OCI-M1 (cell line): ENCODE data around the gene LAMTOR1.

Experiments used
- DNase-seq: peaks from one replicate; lab custom pipeline; 2025; lab: John Stamatoyannopoulos, UW

The LAMTOR1 gene

DNA sequence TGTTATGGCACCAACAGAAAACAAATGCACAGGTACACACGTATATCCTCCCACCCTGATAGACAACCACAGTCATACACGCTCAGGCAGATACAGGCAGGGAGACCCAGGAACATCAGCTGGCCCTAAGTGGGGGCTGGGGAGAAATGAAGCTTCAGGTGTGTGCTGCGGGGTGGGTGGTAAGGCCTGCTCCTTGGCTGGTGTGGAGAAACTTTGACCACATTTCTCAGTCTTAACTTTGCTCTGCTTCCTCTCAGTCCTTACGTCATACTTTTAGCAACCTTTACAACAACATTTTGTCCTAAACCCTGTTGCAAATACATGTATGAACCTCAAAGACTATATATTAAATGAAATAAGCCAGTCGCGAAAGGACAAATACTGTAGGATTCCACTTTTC, 16.1 kb upstream of the LAMTOR1 start:
- no peak for DNase-seq

DNA sequence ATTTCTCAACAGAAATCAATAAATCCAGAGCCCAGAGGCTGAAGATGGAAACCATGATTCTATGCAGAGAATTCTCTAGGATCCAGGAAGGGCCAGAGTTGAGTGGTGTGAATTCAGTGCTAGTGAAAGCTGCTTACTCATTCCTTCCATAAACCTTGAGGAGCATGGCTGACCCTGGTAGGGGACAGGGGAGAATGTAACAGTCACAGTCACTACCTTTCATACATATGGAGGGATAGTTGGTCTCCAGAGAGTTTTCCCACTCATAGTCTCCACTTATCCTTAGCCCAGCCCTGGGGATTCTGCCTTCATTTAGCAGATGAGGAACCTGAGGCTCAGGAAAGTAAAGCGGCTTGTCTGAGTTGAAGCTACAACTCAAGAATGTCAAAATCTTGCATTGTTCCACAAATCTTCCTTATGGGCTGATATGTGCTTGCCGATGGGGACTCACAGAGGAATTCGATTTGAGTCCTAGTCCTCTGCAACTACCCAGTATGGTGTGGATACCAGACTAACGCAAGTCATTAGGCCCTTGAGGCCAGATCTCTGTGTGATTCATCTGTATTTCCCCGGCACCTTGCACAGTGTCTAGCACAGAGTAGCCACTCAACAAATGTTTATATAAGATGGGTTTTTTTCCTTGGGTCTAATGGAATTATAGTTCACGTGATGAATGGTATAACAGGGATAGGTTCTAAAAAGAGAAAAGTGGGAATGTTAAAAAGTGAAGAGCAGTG, 13.1 kb upstream of the LAMTOR1 start:
- no peak for DNase-seq

DNA sequence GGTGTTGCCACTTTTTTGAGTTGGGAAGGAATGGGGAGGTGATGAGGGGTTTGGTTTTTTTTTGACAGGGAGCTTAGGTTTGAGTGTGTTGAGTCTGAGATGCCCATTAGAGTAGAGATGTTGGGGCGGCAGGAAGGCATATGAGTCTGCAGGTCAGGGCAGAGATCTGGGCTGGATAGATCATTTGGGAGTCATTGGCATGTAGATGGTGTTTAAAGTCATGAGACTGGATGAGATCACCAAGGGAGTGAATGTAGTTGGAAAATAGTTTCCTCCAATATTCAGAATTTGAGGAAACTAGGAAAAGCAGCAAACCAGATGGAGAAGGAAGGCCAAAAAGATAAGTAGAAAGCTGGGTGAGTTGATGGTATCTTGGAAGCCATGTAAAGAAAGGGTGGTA, 11.5 kb upstream of the LAMTOR1 start:
- DNase-seq: no peak

DNA sequence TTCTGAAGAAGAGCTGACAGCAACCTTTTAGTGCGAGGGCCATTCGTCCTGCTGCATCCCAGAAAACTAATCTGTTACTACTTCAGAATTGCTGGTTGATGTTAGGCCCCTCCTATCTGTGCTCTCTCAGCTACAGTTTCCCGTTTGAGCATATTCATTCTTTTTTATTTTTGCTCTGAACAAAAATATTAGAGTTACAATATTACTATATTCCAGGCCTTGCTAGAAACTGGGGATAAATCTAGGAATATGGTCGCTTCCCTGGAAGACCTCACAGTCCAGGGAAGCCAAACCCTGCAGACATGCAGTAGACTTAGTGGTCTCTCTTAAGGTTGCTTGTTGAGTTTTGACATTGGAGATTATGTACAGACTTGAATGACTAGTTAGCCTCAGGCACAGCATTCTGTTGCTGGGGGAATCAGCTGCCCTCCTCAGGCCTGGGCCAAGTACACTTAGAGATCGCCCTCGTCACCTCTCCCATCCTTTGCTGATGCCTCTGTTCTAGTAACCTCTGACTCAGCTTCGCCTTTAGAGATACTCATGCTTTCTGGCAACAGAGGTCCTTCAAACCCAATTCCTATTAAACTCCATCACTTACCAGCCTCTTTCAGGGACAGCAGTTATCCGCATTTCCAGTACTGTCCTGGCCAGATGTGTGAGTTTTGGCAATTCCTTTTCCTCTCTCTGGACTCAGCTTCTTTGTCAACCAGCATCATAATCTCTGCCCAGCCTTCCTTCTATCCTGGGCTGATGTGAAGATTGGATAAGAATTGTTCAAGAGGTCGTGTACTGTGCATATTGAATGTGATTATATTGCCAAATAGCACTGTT, 10.1 kb upstream of the LAMTOR1 start:
- peak; percentile 85 for DNase-seq

DNA sequence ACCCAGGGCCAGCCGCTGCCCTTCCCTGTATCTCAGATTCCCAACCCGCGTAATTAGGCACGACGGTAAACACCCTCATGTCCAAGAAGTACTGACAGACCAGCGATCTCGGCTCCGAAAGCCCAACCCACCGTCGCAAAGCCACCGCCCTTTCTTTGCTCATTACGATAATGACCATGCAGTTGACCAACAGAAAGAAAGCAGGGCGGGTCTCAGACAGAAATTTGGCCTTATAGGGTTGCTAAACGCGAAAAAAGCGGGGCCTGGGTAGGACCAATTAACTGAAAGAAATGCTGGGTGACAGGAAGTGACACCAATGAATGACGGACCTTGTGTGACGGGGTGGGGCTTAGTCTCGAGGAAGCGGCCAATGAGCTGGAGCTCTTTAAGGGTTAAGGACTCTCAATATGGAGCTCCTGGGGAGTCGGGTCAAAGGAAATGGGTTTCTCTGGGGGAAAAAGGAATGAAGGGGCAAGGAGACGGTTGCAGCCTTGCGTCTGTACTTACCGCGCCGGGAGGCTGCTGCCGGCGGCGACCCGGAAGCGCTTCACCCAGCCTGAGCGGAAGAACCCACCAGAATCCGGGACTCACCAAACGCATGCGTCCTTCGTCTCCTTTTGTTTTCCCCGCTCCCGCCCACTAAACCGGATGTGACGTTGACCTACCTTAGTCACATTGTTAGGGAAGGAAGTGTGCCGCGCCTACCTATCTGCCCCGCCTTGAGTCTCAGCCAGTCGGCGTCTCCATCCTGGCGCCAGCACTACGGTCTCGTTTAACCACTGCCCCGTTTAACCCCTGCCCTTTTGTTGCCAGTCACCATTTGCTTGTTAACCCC, 9.3 kb upstream of the LAMTOR1 start, which contains the start of gene ANAPC15:
Gene ANAPC15, minus strand, starts transcription at position 553 of the 835 bp plus-strand sequence. CDS start 1,419 bp downstream, outside the sequence.
- DNase-seq: peak; percentile 100

DNA sequence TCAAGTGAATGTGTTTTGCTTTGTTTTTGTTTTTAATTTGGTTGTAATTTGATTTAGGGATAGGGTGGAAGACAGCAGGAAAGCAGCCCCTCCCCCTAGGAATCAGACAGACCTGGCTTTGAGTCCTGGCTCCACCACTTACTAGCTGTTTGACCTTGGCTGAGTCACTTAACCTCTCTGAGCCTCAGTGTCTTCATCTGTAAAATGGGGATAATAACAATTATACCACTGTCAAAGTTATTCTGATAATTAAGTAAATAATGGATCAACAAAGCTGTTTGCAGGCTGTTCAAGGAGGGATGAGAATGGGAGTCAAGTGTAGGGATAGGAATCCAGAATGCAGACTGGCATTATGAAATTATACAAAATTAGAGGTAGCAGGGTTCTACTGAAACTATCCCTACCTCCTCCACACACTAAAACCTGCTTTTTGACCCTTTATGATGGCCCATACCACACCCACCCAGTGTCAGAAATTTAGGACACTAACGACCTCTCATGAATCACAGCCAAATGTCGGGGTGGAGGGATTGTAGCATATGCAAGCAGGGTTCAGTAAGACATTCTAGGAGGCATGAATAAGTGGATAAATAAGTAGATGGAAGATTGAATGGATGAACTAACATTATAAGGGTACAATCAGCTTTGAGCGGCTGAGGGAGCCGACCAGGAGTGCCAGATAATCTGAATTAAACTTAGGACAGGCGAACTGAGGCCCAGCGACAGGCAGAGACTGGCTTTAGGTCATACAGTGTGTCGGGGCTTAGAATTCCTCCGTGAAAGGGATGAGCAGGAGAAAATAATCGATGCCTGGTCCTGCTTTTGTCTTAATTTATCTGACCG, 8.4 kb upstream of the LAMTOR1 start:
- no peak for DNase-seq

DNA sequence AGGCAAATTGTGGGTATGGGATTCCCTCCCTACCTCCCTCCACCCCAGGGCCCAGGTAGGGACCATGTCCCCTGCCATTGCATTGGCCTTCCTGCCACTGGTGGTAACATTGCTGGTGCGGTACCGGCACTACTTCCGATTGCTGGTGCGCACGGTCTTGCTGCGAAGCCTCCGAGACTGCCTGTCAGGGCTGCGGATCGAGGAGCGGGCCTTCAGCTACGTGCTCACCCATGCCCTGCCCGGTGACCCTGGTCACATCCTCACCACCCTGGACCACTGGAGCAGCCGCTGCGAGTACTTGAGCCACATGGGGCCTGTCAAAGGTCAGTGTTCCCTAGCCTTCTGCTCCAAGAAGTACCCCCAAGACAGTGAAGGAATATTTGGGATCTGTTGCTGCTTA, 2.8 kb upstream of the LAMTOR1 start, which contains the start of gene TOMT:
Gene TOMT, plus strand, starts transcription at position 37 of the 400 bp plus-strand sequence. Its CDS starts 28 bp downstream, at position 65.
- no peak for DNase-seq

DNA sequence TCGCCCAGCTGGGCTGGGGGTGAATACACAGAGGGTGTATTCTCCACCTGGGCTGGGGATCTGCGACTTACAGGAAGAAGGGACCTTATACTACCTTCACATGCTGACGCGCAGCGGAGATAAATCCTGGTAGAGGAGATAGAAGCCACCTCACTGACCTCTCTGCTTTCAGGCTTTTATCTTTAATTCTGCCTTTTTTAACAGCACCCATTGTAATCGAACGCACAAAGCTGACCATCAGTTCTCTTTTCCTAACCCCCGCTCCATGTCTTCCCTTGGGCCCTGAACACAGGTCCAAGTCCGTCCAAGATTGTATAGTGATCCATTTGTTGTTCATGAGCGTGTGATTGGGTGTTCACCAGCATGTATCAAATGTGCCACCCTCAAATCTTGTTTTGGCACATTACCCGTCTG, 664 bp upstream of the LAMTOR1 start:
- no peak for DNase-seq

DNA sequence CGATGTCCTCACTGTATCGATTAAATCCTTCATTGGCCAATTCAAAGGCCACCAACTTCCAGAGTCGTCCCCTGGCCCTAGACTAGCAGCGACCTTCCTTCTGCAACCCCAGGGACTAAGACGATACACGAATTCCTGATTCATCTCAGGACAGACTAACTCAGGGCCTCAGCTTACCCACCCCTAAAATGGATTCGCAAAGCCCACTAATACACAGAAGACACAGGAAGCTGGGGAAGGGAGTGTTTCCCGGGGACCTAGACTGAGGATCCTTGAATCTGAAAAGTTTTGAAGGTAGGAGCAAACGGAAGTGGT, 509 bp downstream of the LAMTOR1 start:
- no peak for DNase-seq

DNA sequence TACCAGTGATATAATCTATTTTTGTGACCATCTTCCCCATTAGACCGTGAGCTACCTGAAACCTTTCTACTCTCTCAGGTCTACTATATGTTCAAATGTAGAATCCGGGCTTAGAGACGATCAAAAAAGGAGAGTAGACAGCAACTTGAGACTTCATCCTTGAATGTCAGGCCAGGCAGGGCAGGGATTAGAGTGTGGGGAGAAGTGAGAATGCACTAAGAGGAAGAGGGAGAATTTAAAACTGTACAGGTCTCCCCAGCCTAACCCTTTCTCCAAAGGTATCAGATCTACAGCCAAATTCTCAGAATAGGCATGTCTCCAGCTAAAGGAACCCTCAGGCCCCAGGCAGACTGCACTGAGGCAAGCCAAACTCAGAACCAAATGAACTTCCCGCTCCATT, 935 bp downstream of the LAMTOR1 start:
- peak; percentile 78 for DNase-seq

DNA sequence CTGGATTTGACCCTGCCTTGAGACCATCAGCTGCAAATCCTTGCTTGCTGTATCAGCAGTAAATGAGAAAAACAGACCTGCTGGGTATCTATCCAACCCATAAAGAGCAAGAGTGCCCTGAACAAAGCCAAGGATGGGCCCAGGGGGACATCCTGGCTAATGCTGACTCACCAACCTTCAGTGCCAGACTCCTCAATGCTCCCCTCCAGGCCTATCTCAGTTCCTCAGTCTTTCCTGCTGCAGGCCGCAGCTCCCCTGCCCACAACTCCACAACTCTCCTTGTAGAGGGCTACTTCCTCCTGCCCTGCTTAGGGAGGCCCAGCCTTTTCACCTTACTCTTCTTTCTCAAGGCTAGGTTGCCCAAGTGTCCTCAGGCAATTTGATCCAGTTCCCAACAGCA, 2.6 kb downstream of the LAMTOR1 start:
- DNase-seq: peak; percentile 95

DNA sequence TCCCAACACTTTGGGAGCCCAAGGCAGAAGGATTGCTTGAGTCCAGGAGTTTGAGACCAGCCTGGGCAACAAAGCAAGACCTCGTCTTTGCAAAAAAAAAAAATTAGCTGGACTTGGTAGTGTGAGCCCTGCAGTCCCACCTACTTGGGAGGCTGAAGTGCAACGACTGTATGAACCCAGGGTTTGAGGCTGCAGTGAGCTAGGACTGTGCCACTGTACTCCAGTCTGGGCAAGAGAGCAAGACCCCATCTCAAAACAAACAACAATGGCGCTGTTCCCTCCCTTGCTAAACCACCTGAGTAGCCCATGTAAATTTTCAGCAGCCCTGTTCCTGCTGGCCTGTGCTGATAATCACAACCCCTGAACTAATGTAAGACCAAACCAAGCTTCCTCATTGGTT, 3.1 kb downstream of the LAMTOR1 start:
- DNase-seq: no peak

DNA sequence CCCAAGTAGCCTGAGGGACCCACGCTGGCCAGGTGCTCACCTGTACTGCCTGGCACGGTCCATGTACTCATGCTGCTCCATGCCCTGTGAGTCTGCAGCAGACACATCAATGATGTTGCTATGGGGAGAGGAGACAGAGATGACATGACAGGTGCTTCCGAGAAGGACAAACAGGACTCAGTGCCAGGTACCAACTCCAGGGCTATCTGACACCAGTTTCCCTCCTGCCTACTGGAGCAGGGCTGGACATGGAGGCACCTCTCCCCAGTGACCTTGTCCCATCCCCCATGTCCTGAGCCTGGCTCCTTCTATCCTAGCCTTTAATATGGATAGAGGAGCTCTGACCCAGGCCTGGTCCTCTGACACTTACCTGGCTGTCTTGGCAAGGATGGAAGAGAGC, 4.4 kb downstream of the LAMTOR1 start:
- no peak for DNase-seq

DNA sequence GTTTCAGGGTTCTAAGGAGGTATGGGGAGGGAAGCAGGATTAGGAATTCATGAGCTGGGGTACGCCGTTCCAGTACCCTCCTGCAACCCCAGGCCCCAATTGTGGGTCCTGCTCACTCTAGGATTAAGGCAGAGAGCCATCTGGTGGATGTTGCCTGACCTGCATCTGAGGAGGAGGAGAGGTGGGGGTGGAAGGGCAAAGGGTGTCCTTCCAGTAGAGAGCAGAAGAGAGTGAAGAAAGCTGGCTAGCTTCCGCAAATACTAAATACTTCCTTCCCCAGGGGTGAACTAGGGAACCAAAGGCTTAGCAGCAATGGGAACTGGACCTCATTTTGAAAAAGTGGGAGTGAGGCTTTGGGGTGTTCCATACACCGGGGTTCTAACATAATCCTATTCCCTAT, 11.8 kb downstream of the LAMTOR1 start:
- DNase-seq: peak; percentile 99

DNA sequence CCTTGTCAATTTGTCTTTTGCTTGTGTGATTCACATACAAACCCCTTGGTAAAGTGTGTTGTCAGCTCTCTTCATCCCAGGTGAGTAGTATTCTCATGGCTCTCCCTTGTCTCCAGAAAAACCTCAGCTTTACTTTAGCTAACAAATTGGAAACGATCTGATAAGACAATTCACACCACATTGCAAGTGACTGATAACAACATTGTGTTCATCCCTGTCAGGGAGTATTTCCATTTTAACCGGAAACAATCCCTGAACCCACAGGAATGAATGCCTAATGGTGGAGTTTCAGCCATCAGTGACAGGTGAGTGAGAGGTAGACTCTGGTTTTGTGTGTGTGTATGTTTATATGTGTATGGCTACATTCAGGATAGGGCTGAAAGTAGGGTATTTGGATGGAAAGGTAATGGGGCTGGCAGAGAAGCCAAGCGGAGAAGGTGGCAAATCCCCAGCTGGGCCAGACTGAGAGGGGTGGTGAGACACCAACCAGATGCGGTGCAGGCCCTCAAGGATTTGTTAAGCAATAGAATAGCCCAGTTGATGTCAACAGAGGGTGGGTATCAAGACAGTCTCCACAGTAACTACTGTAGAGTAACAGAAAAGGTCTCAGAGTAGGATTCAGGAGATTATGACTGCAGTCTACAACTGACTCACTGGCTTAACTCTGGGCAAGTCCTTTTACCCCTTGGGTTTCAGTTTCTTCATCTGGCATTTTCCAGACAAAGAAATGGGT, 14.9 kb downstream of the LAMTOR1 start:
- no peak for DNase-seq

DNA sequence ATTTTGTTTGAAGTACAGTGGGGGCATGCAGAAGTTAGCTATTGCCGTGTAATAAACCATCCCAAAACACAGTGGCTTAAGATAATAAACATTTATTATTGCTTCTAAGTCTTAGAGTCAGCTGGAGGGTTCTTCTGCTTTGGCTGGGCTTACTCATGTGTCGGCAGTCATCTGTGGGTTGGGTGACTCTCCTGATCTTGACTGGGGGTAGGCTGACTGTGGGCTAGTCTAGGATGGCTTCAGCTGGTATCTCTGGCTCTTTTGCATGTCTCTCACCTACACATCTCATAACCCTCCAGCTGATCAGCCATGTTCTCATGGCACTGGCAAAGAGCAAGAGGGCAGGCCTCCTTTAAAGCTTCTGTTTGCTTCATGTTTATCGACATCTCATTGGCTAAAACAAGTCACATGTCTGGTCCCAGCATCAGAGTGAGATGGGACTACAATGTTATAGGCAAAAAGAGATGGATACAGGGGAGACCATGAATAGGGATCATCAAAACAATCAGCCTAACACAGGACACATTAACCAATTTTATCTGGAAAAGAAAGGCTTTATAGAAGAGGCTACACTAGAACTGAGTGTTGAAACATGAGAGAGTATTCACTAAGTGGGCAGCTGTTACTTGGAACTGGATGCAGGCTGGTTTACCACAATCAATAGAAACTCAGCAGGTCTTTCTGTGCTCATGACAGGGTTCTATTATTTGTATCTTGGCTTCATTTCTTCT, 17.3 kb downstream of the LAMTOR1 start:
- no peak for DNase-seq

DNA sequence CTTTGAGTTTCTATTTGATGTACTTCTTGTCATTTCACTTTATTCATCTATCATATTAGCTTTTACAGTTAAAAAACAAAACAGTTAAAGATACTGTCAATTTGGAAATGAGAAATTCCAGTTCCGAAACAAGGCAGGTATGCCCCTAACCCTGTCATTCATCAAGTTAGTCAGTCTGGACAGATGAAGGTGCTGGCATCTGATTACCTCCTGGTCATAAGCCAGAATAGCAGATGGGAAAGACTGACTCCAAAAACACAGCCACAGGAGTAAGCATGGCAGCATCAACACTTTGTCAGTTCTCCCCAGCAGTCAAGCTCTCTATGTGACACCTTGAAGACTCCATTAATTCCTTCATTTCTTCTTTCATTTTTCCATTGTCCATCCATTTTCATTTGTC, 18.1 kb downstream of the LAMTOR1 start:
- no peak for DNase-seq

DNA sequence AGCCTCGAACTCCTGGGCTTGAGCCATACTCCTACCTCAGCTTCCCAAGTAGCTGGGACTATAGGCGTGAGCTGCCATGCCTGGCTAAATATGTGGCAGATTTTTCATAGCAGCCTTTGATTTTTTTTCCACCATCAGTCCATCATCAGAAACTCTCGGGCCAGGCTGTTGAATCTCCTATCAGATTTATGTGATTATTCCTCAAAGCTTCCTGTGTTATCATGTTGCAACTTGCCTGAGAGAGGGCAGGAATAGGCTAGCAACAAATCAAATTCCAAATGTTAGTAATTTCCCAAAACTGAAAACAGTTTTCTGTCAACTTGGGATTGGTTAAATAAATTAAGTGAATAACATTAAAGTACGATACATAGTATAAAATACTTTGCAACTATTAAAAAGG, 19.0 kb downstream of the LAMTOR1 start:
- no peak for DNase-seq

DNA sequence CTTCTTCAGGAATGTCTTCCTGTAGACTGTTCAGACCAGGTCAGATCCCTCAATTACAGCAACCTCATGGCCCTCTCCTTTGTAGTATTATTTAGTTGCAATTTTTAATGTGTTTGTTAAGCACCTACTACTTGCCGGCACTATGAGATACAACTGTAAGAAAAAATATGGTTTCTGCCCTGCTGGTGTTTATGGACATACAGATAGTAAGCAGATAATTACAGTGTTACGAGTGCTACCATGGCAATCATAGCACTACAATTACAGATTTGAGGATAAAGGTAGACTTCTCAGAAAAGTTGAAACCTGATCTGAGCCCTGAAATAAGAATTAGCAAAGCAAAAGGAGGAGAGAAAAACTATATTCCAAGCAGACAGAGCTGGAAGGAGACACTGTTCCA, 19.7 kb downstream of the LAMTOR1 start:
- DNase-seq: no peak

DNA sequence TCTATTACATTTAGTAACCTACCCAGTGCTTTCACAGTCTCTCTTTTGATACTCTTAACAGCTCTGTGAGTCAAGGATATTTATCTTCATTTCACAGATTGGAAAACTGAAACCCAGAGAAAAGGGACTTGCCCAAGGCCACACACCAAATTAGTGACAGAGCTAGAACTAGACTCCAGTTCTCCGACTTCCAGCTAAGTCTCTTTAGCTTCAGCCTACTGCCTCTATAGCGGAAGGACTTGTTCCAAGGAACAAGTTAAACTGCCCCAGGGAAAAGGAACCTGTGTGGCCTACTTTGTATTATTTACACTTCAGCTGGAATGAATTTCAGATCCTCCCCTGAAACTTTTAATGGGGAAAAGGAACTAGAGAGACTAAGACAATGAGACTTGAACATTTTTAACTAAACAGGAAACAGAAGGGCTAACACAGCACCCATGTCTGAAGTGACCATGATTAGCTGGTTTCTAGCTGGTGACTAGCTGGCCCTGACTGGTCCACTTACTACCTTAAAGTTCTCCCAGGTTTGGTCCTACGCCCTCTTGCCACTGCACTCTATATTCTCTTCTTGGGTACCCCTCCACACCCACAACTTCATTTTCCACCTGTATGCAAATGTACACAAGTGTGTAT, 21.2 kb downstream of the LAMTOR1 start:
- DNase-seq: no peak
